ENCODE results near the gene GRK2.

DNA sequence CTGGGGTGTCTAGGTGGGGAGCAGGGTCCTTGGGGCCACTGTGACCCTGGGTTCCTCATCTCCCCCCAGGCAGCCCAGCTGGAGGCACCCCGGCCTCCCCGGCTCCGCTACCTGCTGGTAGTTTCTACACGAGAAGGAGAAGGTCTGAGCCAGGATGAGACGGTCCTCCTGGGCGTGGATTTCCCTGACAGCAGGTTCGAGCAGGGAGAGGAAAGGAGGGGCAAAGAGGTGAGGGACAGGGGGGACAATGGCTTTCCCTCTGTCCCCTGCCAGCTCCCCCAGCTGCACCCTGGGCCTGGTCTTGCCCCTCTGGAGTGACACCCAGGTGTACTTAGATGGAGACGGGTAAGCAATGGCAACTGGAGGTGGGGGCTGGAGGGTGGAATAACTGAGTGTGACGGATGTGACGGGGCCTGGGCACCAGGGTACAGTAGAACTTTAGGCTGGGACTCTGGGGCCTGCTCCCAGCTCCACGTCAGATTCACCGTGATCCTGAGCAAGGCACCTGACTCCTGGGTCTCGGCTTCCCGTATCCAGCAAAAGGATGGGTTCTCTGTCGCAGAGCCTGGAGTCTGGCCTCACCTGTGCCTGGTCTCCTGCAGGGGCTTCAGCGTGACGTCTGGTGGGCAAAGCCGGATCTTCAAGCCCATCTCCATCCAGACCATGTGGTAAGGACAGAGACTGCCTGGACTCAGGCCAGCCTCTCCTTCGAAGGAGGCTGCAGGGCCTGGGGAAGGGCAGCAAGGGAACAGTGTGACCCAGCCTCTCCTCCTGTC is 40.7 kb downstream of the GRK2 start:
- TF ChIP-seq, protein P1, sequence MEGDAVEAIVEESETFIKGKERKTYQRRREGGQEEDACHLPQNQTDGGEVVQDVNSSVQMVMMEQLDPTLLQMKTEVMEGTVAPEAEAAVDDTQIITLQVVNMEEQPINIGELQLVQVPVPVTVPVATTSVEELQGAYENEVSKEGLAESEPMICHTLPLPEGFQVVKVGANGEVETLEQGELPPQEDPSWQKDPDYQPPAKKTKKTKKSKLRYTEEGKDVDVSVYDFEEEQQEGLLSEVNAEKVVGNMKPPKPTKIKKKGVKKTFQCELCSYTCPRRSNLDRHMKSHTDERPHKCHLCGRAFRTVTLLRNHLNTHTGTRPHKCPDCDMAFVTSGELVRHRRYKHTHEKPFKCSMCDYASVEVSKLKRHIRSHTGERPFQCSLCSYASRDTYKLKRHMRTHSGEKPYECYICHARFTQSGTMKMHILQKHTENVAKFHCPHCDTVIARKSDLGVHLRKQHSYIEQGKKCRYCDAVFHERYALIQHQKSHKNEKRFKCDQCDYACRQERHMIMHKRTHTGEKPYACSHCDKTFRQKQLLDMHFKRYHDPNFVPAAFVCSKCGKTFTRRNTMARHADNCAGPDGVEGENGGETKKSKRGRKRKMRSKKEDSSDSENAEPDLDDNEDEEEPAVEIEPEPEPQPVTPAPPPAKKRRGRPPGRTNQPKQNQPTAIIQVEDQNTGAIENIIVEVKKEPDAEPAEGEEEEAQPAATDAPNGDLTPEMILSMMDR (IDR thresholded peaks at IDR 0.05): no peak
- TF ChIP-seq POLR2A (IDR thresholded peaks at IDR 0.05): no peak
